ENCODE measurements around the gene HNRNPUL2. TPM values are rescaled to one million over a fixed set of nuclear protein-coding genes. Genes with fewer than 3 reads are reported as not detected.

The HNRNPUL2 gene
- total and polyA plus RNA-seq, 10 of the 15 experiments (the other 5 are each of a cell fraction or from before 2014, with no cell fraction given), result 1.6 to 72.2 (median 14.9) TPM

DNA sequence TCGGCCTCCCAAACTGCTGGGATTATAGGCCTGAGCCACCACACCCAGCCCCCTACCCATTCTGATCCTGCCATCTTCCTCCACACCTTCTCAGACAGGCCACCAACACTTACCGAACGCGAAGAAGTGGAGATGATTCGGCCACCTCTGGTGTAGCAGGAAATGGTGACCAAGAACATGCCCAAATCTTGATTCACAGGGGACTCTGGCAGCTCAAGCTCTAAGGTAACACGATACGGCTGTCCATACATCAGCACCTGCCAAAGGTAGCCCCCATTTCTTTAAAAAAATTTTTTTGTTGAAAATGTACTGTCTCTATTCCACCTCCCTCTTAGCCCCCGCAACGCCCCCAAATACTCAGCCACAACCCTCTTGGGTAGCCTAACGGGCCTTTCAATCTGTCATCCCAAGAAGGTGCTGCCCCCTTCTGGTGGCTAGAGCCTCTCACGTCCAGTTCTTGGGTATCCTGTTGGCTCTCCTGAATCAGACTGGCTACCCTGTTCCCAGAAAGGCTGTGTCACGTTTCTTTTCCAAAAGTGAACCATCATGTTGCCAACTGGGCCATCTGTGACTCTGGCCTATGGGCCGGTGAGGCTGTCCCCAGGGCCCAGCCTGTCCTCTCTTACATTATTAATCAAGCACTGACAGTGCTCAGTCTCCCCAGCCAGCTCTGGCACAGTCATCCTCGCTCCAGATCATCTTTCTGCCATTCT is 32.6 kb downstream of the HNRNPUL2 start (continued):
- TF ChIP-seq, protein P1, sequence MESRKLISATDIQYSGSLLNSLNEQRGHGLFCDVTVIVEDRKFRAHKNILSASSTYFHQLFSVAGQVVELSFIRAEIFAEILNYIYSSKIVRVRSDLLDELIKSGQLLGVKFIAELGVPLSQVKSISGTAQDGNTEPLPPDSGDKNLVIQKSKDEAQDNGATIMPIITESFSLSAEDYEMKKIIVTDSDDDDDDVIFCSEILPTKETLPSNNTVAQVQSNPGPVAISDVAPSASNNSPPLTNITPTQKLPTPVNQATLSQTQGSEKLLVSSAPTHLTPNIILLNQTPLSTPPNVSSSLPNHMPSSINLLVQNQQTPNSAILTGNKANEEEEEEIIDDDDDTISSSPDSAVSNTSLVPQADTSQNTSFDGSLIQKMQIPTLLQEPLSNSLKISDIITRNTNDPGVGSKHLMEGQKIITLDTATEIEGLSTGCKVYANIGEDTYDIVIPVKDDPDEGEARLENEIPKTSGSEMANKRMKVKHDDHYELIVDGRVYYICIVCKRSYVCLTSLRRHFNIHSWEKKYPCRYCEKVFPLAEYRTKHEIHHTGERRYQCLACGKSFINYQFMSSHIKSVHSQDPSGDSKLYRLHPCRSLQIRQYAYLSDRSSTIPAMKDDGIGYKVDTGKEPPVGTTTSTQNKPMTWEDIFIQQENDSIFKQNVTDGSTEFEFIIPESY (IDR thresholded peaks at IDR 0.05), result no peak
- no peak for TF ChIP-seq NR2F1 (conservative IDR thresholded peaks at IDR 0.05)
- TF ChIP-seq RAD21 (IDR thresholded peaks at IDR 0.05; ENCODE audit: insufficient read depth, low read depth, low read length), result peak; percentile 83
- TF ChIP-seq IKZF2 (IDR thresholded peaks at IDR 0.05), result no peak
- TF ChIP-seq HDGF (IDR thresholded peaks at IDR 0.05), result peak; percentile 16; the same call in 1 of the 2 replicates
- no peak for TF ChIP-seq SUZ12 (IDR thresholded peaks at IDR 0.05; ENCODE audit: unreplicated experiment)
- no peak for TF ChIP-seq NRF1 (conservative IDR thresholded peaks at IDR 0.05; ENCODE audit: low read depth, low read length)
- TF ChIP-seq CHD4 (IDR thresholded peaks at IDR 0.05), result no peak
- TF ChIP-seq KAT2A (conservative IDR thresholded peaks at IDR 0.05; ENCODE audit: control insufficient read depth, low read depth, low read length), result no peak
- TF ChIP-seq ZNF217 (IDR thresholded peaks at IDR 0.05), result no peak
- TF ChIP-seq RB1 (IDR thresholded peaks at IDR 0.05; ENCODE audit: borderline replicate concordance), result 0 out of 2 replicates have a peak, but pooled peaks have one; percentile 23
- TF ChIP-seq STAT1 (conservative IDR thresholded peaks at IDR 0.05), result no peak
- no peak for TF ChIP-seq ASH2L (IDR thresholded peaks at IDR 0.05; ENCODE audit: borderline replicate concordance, low read depth)
- no peak for TF ChIP-seq HDAC2 (IDR thresholded peaks at IDR 0.05)
- TF ChIP-seq, protein P2, sequence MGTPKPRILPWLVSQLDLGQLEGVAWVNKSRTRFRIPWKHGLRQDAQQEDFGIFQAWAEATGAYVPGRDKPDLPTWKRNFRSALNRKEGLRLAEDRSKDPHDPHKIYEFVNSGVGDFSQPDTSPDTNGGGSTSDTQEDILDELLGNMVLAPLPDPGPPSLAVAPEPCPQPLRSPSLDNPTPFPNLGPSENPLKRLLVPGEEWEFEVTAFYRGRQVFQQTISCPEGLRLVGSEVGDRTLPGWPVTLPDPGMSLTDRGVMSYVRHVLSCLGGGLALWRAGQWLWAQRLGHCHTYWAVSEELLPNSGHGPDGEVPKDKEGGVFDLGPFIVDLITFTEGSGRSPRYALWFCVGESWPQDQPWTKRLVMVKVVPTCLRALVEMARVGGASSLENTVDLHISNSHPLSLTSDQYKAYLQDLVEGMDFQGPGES (IDR thresholded peaks at IDR 0.05), result no peak
- no peak for TF ChIP-seq FOXM1 (IDR thresholded peaks at IDR 0.05; ENCODE audit: low read depth, low read length)
- no peak for TF ChIP-seq IRF5 (IDR thresholded peaks at IDR 0.05; ENCODE audit: borderline replicate concordance)
- TF ChIP-seq ZNF24 (IDR thresholded peaks at IDR 0.05), result no peak
- TF ChIP-seq MYC (IDR thresholded peaks at IDR 0.05; ENCODE audit: insufficient read depth, insufficient read length, insufficient replicate concordance, low read length, severe bottlenecking), result no peak
- no peak for TF ChIP-seq ESRRA (IDR thresholded peaks at IDR 0.05; ENCODE audit: low read length)
- TF ChIP-seq SRF (IDR thresholded peaks at IDR 0.05; ENCODE audit: low read depth in 2 of 2, low read length in 2 of 2), result no peak
- no peak for TF ChIP-seq LARP7 (IDR thresholded peaks at IDR 0.05)
- no peak for TF ChIP-seq NR2C1 (IDR thresholded peaks at IDR 0.05)

All from GM12878 (cell line).